HG02571 (cell line): Measurements from ENCODE around the gene PRKG1.
"Not testable (repeated sequence)": the region's sequence is repeated elsewhere in the genome, so short reads cannot be mapped to it uniquely, and the experiment has no call there.

Source experiments
- ATAC-seq: cut with Tn5 transposase; IDR thresholded peaks from one replicate; pipeline ENCODE4 v1.9.1; 2021; ENCODE audit warnings: mild to moderate bottlenecking, moderate library complexity; ENCODE audit not compliant: unreplicated experiment

The PRKG1 gene

GRCh38 chr10:51313251-51313650 is 239.0 kb downstream of the PRKG1 start:
- no peak for ATAC-seq

- ATAC-seq = no peak
Measured at GRCh38 chr10:51313773-51314478, 239.6 kb downstream of the PRKG1 start.

GRCh38 chr10:51314481-51314880 is 240.2 kb downstream of the PRKG1 start:
- no peak for ATAC-seq

GRCh38 chr10:51318399-51319172 is 244.3 kb downstream of the PRKG1 start:
- ATAC-seq = no peak

- no peak for ATAC-seq
Measured at GRCh38 chr10:51319173-51319435, 244.8 kb downstream of the PRKG1 start.

GRCh38 chr10:51321300-51321699 is 247.0 kb downstream of the PRKG1 start:
- ATAC-seq = no peak

- no peak for ATAC-seq
Measured at GRCh38 chr10:51321980-51322379, 247.7 kb downstream of the PRKG1 start.

- no peak for ATAC-seq
Measured at GRCh38 chr10:51325649-51326048, 251.4 kb downstream of the PRKG1 start.

GRCh38 chr10:51326174-51326573 is 251.9 kb downstream of the PRKG1 start:
- no peak for ATAC-seq

GRCh38 chr10:51327432-51327831 is 253.1 kb downstream of the PRKG1 start:
- ATAC-seq = no peak

- ATAC-seq = no peak
Measured at GRCh38 chr10:51340366-51340765, 266.1 kb downstream of the PRKG1 start.

GRCh38 chr10:51340845-51341610 is 266.7 kb downstream of the PRKG1 start:
- ATAC-seq = no peak

- ATAC-seq = not testable (repeated sequence)
Measured at GRCh38 chr10:51341745-51342144, 267.5 kb downstream of the PRKG1 start.

GRCh38 chr10:51342381-51342780 is 268.1 kb downstream of the PRKG1 start:
- no peak for ATAC-seq

- ATAC-seq = no peak
Measured at GRCh38 chr10:51343391-51343790, 269.1 kb downstream of the PRKG1 start.

GRCh38 chr10:51344371-51344770 is 270.1 kb downstream of the PRKG1 start:
- no peak for ATAC-seq

- ATAC-seq = no peak
Measured at GRCh38 chr10:51348622-51349021, 274.3 kb downstream of the PRKG1 start.

GRCh38 chr10:51357170-51357569 is 282.9 kb downstream of the PRKG1 start:
- ATAC-seq = no peak

- no peak for ATAC-seq
Measured at GRCh38 chr10:51358227-51358626, 283.9 kb downstream of the PRKG1 start.

- no peak for ATAC-seq
Measured at GRCh38 chr10:51363415-51363814, 289.1 kb downstream of the PRKG1 start.

- ATAC-seq = no peak
Measured at GRCh38 chr10:51364674-51365073, 290.4 kb downstream of the PRKG1 start.

GRCh38 chr10:51366044-51366443 is 291.8 kb downstream of the PRKG1 start:
- ATAC-seq = no peak
